ENCODE results near the gene FBXO42. TPM values are rescaled to one million over a fixed set of nuclear protein-coding genes. Genes with fewer than 3 reads are reported as not detected.

The FBXO42 gene
- total RNA-seq, 6 experiments from 2014 or later, result 7.9 to 14.1 (median 10.2) TPM

DNA sequence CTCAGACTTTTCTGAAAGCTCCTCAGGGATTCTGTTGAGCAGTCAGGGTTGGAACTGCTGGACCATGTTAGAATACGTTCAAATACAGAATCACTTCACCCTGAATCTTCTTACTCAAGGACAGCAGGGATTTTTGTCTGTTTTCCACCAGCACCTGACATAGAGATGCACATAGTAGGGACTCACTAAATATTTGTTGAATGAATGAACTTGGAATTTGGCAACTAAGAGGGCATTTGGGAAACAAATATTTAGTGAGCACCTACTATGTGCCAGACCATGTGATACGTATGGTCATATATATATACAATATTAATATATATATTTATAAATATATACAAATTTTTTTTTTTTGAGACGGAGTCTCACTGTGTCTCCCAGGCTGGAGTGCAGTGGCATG, 4.6 kb upstream of the FBXO42 start:
- H3K36me3 ChIP-seq, result no peaks in the 10 kb centered on the region
- H3K27ac ChIP-seq, result no peak overlapping the region
- H3K4me1 ChIP-seq, result no peaks in the 10 kb centered on the region
- no peaks in the 10 kb centered on the region for H3K9me3 ChIP-seq
- DNase-seq (no peak), ATAC-seq (no peak)
- TF ChIP-seq, protein P1, sequence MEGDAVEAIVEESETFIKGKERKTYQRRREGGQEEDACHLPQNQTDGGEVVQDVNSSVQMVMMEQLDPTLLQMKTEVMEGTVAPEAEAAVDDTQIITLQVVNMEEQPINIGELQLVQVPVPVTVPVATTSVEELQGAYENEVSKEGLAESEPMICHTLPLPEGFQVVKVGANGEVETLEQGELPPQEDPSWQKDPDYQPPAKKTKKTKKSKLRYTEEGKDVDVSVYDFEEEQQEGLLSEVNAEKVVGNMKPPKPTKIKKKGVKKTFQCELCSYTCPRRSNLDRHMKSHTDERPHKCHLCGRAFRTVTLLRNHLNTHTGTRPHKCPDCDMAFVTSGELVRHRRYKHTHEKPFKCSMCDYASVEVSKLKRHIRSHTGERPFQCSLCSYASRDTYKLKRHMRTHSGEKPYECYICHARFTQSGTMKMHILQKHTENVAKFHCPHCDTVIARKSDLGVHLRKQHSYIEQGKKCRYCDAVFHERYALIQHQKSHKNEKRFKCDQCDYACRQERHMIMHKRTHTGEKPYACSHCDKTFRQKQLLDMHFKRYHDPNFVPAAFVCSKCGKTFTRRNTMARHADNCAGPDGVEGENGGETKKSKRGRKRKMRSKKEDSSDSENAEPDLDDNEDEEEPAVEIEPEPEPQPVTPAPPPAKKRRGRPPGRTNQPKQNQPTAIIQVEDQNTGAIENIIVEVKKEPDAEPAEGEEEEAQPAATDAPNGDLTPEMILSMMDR (IDR thresholded peaks at IDR 0.05), result no peak
- TF ChIP-seq POLR2A (IDR thresholded peaks at IDR 0.05), result no peak
- WGBS (ENCODE audit: insufficient coverage, low coverage, low lambda C conversion rate, missing lambda C conversion rate), result 100% methylated on average over 2 of the region's 3 CpGs
- H3K4me3 ChIP-seq, result no peak overlapping the region
- H3K27me3 ChIP-seq, result no peaks in the 10 kb centered on the region
- intact Hi-C loops (cut with DNase I), result loop anchor here in 1 of 2 donors (10.0 kb wide), 1 partner anchor 102 kb away; no protein-coding TSS in a partner anchor

DNA sequence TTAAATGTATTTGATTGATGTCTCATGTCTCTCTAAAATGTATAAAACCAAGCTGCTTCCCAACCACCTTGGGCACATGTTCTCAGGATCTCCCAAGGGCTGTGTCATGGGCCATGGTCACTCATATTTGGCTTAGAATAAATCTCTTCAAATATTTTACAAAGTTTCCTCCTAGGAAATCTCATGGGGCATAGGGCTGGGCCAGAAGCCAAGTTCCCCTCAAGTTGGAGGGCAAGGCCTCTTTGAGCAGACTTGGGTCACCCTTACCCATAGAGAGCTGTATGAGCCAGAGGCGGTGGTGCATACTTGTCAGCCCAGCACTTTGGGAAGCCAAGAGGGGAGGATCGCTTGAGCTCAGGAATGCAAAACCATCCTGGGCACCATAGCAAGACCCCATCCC, 2.3 kb upstream of the FBXO42 start:
- Histone ChIP-seq H3K9me3 (no peaks in the 10 kb centered on the region), H3K27me3 (no peaks in the 10 kb centered on the region), H3K27ac (no peak overlapping the region), H3K4me3 (no peak overlapping the region), H3K36me3 (no peaks in the 10 kb centered on the region), H3K4me1 (peaks cover 0 to 7% (median 0%) of the 10 kb centered on the region in 4 donors)
- 80% methylated on average over 1 of the region's 2 CpGs for WGBS (ENCODE audit: insufficient coverage, low coverage, low lambda C conversion rate, missing lambda C conversion rate)
- DNase-seq (no peak), ATAC-seq (no peak)
- TF ChIP-seq, protein P1 (IDR thresholded peaks at IDR 0.05), result no peak
- TF ChIP-seq POLR2A (IDR thresholded peaks at IDR 0.05), result no peak
- intact Hi-C loops (cut with DNase I), result loop anchor here in 1 of 2 donors (10.0 kb wide), 1 partner anchor 100 kb away; no protein-coding TSS in a partner anchor

DNA sequence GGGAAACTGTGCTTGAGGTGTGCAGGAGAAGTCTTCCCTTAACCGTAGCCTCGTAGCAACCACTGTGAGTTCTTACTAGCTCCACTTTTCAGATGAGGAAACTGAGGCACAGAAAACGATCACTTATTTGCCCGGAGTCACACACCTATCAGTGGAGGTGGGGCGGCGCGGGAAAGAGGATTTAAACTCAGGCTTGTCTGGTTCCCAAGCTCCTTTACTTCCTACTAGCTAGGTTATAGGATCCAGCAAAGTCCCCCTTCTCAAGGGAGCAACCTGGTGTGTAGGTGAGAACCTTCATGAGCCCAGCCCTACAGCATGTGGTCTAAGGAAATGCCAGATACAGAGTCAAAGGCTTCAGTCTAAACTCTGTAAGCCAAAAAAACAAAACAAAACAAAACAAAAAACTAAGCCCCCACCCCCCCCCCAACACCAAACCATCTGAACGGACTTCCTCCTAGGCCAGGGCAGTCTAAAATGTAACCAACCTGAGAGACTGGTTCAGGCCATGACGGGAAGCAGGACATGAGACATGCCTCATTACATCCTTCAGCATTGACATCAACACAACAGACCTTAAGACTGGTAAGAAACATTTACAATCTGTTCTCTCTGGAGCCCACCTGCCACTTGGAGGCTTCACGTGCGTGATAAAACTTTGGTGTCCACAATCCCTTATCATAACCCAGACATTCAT, 709 bp upstream of the FBXO42 start:
- H3K4me1 ChIP-seq, result peaks cover 0 to 7% (median 0%) of the 10 kb centered on the region in 4 donors
- H3K9me3 ChIP-seq, result no peaks in the 10 kb centered on the region
- no peak for TF ChIP-seq POLR2A (IDR thresholded peaks at IDR 0.05)
- TF ChIP-seq, protein P1 (IDR thresholded peaks at IDR 0.05), result no peak
- H3K4me3 ChIP-seq, result peak overlapping the region; percentile 71 to 94 (median 90)
- DNase-seq (peak in 1 of 3 donors; percentile 24), ATAC-seq (peak in 1 of 4 donors; percentile 2)
- peak overlapping the region; percentile 68 to 93 (median 93) for H3K27ac ChIP-seq
- H3K27me3 ChIP-seq, result no peaks in the 10 kb centered on the region
- intact Hi-C loops (cut with DNase I), result loop anchor here in 1 of 2 donors (10.0 kb wide), 1 partner anchor 98 kb away; no protein-coding TSS in a partner anchor
- 49% methylated on average over 7 of the region's 11 CpGs for WGBS (ENCODE audit: insufficient coverage, low coverage, low lambda C conversion rate, missing lambda C conversion rate)
- H3K36me3 ChIP-seq, result no peaks in the 10 kb centered on the region

DNA sequence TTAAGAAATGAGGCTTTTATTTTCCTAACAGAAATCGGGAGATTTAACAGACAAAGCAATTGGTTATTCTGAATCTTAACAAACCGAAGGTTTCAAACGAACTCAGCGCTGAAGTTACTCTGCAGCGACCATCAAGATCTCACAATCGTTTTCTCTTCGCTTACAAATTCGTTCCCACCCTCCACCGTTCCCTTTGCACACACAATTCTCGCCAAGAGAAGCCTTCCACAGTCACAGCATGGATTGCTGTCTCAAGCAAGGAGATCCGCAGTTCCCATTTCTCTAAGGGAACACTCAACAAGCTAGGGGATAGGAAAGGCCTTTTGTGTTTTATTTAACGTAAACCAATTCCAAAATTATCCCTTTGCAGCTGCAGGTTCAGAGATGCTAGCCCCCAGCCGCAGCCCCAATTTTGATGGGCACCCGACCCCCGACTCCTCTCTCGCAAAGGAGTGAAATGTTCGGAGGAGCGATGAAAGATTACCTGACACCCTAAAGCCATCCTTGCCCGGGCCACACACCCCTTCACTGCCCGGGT, 755 bp downstream of the FBXO42 start:
- Histone ChIP-seq H3K27me3 (no peaks in the 10 kb centered on the region), H3K9me3 (no peaks in the 10 kb centered on the region), H3K4me3 (peak overlapping the region; percentile 71 to 94 (median 90)), H3K36me3 (no peaks in the 10 kb centered on the region), H3K4me1 (peaks cover 0 to 7% (median 0%) of the 10 kb centered on the region in 4 donors), H3K27ac (peak overlapping the region; percentile 68 to 93 (median 93))
- ATAC-seq, result peak in 3 of 4 donors; percentile 14 to 25 (median 14)
- TF ChIP-seq POLR2A (IDR thresholded peaks at IDR 0.05), result no peak
- TF ChIP-seq, protein P1 (IDR thresholded peaks at IDR 0.05), result no peak
- no peak for DNase-seq
- 0% methylated on average over 19 of the region's 20 CpGs for WGBS (ENCODE audit: insufficient coverage, low coverage, low lambda C conversion rate, missing lambda C conversion rate)
- intact Hi-C loops (cut with DNase I), result loop anchor here in 1 of 2 donors (10.0 kb wide), 1 partner anchor 97 kb away; no protein-coding TSS in a partner anchor

Data from right lobe of liver (tissue), 6 donors.